Omental fat pad (tissue), 4 donors: Measurements from ENCODE around the gene CD1B. TPM values are rescaled to one million over a fixed set of nuclear protein-coding genes. Genes with fewer than 3 reads are reported as not detected.

Experiments
- ATAC-seq: fragments of 150-250 bp; one replicate; pipeline ENCODE4 v1.9.1; 2016; ENCODE audit warnings: mild to moderate bottlenecking, moderate library complexity; ENCODE audit not compliant: low FRiP score
- DNase-seq: peaks from one replicate; pipeline ENCODE4 v3.0.0-alpha.2; 2019; ENCODE audit warnings: low spot score
- total RNA-seq, 4 donors: library from RNA; depleted of rRNA; stranded (reverse); fragments of >200 nt; gene quantifications; one replicate each; pipeline ENCODE4 v1.1.0, GENCODE V29; 2016
- TF ChIP-seq, protein P1 (sequence below), 3 donors: fragments of 450-650 bp; IDR thresholded peaks; one replicate each; pipeline ENCODE4 v1.5.1; 2016 to 2017; ENCODE audit warnings: antibody characterized with exemption in 3 of 3, mild to moderate bottlenecking in 3 of 3, moderate library complexity in 2 of 3

CD1B gene
- total RNA-seq, 4 donors from 2014 or later: 0.38 TPM; not detected in 3

DNA sequence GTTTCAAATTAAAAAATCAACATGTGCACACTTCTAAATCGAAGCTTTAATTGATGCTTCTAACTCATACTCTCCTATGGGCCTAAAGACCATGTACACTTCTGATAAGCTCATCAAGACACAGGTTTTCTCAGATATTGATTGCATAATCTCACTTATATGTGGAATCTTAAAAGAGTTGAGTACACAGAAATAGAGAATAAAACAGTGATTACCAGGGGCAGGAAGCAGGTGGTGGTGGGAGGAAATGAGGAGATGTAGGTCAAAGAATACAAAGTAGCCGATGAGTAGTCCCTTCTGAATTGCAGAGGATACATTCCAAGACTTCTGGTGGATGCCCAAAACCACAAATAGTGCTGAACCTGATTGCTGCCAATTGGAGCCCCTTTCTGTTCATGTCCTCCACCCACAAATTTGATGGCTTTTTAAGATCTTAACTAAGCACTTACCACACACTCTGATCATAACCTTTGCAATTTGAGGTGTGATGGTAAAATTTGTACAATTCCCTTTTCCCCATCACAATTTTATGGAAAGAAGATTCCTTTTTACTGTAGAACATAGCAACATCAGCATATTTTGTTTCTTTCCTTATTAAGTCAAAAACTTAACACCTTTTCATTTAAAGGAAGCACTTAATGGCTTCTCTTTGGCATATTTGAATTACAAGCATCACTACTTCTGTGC is 3.3 kb upstream of the CD1B start:
- TF ChIP-seq, protein P1, sequence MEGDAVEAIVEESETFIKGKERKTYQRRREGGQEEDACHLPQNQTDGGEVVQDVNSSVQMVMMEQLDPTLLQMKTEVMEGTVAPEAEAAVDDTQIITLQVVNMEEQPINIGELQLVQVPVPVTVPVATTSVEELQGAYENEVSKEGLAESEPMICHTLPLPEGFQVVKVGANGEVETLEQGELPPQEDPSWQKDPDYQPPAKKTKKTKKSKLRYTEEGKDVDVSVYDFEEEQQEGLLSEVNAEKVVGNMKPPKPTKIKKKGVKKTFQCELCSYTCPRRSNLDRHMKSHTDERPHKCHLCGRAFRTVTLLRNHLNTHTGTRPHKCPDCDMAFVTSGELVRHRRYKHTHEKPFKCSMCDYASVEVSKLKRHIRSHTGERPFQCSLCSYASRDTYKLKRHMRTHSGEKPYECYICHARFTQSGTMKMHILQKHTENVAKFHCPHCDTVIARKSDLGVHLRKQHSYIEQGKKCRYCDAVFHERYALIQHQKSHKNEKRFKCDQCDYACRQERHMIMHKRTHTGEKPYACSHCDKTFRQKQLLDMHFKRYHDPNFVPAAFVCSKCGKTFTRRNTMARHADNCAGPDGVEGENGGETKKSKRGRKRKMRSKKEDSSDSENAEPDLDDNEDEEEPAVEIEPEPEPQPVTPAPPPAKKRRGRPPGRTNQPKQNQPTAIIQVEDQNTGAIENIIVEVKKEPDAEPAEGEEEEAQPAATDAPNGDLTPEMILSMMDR (IDR thresholded peaks at IDR 0.05): no peak
- ATAC-seq (no peak), DNase-seq (no peak)

DNA sequence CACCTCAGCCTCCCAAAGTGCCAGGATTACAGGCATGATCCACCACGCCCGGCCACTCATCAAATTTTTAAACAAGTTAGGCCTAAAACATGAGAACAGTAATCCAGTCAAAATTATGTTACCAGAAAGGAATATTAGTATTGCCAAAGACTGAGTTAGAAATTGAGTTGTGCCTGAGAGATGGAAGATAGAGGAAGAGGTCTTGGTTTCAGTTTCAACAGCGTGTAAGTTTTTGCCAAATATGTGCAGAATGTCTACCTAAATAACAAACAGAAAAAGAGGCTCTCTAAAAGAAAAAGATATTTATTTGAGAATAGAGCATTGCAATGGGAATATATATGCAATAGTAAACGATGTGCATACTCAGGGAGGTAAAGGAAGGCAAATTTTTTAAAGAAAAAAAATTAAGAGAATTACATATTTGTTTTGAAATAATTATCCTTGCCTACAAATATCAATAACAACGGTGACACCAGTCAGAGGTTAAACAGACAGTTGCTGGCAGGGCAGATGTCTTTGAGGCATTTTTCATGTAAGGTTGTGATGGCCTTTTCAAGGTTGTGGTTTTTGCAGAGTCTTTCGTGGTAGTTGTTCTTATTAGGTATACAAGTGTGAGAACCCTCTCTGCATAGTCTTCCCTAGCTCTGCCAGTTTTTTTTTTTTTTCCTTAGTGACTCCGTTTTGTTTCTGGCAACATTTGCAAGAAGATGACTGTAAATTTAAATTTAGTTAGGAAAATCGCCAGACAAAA is 2.2 kb upstream of the CD1B start:
- DNase-seq: no peak
- TF ChIP-seq, protein P1 (IDR thresholded peaks at IDR 0.05): no peak
- ATAC-seq: no peak

DNA sequence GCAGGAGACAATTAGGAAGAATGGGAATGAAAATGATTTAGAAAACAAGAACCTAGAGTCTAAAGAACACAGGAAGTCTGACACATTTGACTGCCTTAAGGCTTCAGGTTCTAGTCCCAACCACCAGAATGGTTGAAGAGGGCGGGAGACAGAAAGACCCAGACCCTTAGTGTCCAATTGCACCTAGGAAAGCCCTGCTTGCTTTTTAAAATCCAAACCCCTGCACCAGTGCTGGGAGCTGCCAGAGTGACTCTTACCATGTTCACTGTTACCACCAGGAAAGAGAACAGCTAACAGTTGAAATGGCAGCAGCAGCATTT is 265 bp downstream of the CD1B start:
- TF ChIP-seq, protein P1 (IDR thresholded peaks at IDR 0.05): no peak
- no peak for DNase-seq
- no peak for ATAC-seq

DNA sequence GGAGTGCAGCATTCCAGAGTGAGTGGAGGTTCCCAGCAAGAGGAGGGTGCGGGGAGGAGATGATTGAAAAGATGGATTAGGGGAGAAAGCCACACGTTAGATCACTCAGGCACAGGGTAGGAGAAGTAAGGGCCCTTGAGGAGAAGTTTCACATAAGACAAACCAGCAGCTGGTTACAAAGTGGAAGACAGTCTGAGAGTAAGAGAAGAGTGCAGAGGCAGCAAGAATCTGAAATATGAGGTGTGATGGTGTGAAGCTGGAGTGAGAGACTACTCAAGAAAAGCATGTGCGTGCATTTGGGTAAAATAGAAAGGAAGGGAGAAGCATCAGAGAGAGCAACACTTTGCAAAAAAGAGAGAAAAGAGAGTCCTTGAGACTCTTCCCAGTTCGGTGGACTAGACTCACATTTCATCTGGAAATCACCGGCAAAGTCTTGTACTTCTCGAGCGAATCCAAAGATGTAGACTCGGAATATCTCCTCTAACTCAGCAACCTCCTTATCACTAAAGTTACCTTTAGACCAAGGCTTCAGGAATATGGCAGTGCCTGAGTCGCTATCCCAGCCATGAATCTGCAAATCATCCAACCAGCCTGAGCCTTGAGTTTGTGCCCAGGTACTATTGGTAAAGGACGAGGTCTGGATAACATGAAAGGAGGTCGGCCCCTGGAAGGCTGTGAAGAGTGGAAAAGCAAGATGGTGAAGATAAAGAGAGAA is 783 bp downstream of the CD1B start:
- DNase-seq (no peak), ATAC-seq (no peak)
- TF ChIP-seq, protein P1 (IDR thresholded peaks at IDR 0.05): no peak

DNA sequence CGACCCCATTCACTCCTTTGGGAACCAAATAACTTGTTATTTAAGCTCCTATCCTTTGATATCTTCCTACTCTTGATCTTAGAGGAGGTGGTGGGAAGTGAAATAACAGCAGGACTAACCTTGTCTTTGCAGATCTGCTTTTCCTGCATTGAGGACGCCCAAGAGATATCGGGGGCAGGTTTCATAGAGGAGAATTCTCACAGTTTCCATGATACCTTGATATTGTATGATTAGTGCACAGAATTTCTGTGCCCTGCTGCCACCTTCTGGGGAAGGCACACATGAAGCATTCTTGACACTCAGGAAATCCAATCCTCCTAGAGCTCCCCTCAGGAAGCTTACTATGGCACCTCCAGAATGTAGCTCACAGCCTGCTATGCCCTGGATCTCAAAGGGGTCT is 1.6 kb downstream of the CD1B start:
- TF ChIP-seq, protein P1 (IDR thresholded peaks at IDR 0.05): no peak
- no peak for DNase-seq
- ATAC-seq: no peak

DNA sequence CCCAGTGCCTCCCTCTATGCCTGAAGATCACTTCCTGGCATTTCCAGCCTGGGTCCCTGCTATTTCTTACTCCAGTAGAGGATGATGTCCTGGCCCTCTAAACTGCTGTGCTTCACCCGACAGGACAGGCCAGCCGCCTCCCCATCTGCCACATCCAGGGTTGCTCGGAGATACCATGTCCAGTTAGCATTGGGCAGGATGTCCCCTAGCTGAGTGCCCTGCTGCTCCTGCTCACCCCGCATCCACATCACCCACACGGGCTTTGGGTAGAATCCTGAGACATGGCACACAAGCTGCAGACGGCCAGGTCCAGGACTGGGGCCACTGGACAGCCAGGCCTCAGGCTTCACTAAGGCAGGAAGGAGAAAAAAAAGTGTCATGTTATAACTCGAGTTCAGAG is 2.0 kb downstream of the CD1B start:
- no peak for ATAC-seq
- DNase-seq: no peak
- TF ChIP-seq, protein P1 (IDR thresholded peaks at IDR 0.05): no peak
